ENCODE data around the gene RBM23. TPM values are rescaled to one million over a fixed set of nuclear protein-coding genes. Genes with fewer than 3 reads are reported as not detected.
"Not testable (repeated sequence)": the region's sequence is repeated elsewhere in the genome, so short reads cannot be mapped to it uniquely, and the experiment has no call there.

Gene RBM23
- total and polyA plus RNA-seq, 8 donors: 64.9 to 133 (median 109) TPM

- H3K4me3 ChIP-seq: no peak overlapping the region
- peaks cover 0 to 55% of the 10 kb centered on the region in 2 donors for H3K36me3 ChIP-seq
- DNase-seq (no peak), ATAC-seq (no peak)
- H3K4me1 ChIP-seq: peaks cover 13 to 35% of the 10 kb centered on the region in 2 donors
- intact Hi-C loops (cut with DNase I): no loop called here
- no peak overlapping the region for H3K27ac ChIP-seq
- TF ChIP-seq CTCF (IDR thresholded peaks at IDR 0.05): no peak
- H3K9me3 ChIP-seq: no peaks in the 10 kb centered on the region
- no peaks in the 10 kb centered on the region for H3K27me3 ChIP-seq
Observed at GRCh38 chr14:22920697-22921096, 1.7 kb upstream of the RBM23 start.

GRCh38 chr14:22919601-22919921 lies 612 bp upstream of the RBM23 start:
- H3K9me3 ChIP-seq: no peaks in the 10 kb centered on the region
- H3K4me3 ChIP-seq: peak overlapping the region in 1 of 2 donors; percentile 70
- peaks cover 0 to 44% of the 10 kb centered on the region in 2 donors for H3K36me3 ChIP-seq
- peaks cover 15 to 46% of the 10 kb centered on the region in 2 donors for H3K4me1 ChIP-seq
- TF ChIP-seq CTCF (IDR thresholded peaks at IDR 0.05): no peak
- H3K27ac ChIP-seq: peak overlapping the region; percentile 76 to 100
- ATAC-seq: no peak
- intact Hi-C loops (cut with DNase I): no loop called here
- H3K27me3 ChIP-seq: no peaks in the 10 kb centered on the region
- DNase-seq: no peak

GRCh38 chr14:22915886-22916521 lies 2.9 kb downstream of the RBM23 start:
- ATAC-seq: peak; percentile 1
- H3K4me1 ChIP-seq: peaks cover 15 to 60% of the 10 kb centered on the region in 2 donors
- peaks cover 0 to 31% of the 10 kb centered on the region in 2 donors for H3K36me3 ChIP-seq
- intact Hi-C loops (cut with DNase I): no loop called here
- no peaks in the 10 kb centered on the region for H3K27me3 ChIP-seq
- H3K4me3 ChIP-seq: no peak overlapping the region
- no peaks in the 10 kb centered on the region for H3K9me3 ChIP-seq
- no peak for TF ChIP-seq CTCF (IDR thresholded peaks at IDR 0.05)
- DNase-seq: peak in 1 of 4 donors; percentile 50
- H3K27ac ChIP-seq: peak overlapping the region in 1 of 2 donors; percentile 100

- peaks cover 15 to 56% of the 10 kb centered on the region in 2 donors for H3K4me1 ChIP-seq
- peak overlapping the region in 1 of 2 donors; percentile 100 for H3K27ac ChIP-seq
- H3K4me3 ChIP-seq; H3K9me3 ChIP-seq; intact Hi-C loops (cut with DNase I); ATAC-seq; H3K27me3 ChIP-seq; DNase-seq: not testable (repeated sequence)
- H3K36me3 ChIP-seq: peaks cover 0 to 30% of the 10 kb centered on the region in 2 donors
Observed at GRCh38 chr14:22914836-22915235, 4.1 kb downstream of the RBM23 start.

GRCh38 chr14:22910916-22911315 lies 8.0 kb downstream of the RBM23 start:
- ATAC-seq: no peak
- Histone ChIP-seq H3K4me3 (no peak overlapping the region), H3K36me3 (peaks cover 2 to 69% of the 10 kb centered on the region in 2 donors), H3K4me1 (peaks cover 4 to 47% of the 10 kb centered on the region in 2 donors), H3K9me3 (no peaks in the 10 kb centered on the region), H3K27me3 (no peaks in the 10 kb centered on the region), H3K27ac (no peak overlapping the region)
- intact Hi-C loops (cut with DNase I): no loop called here
- no peak for TF ChIP-seq CTCF (IDR thresholded peaks at IDR 0.05)
- DNase-seq: no peak

- intact Hi-C loops (cut with DNase I): no loop called here
- no peaks in the 10 kb centered on the region for H3K27me3 ChIP-seq
- DNase-seq: no peak
- peaks cover 8 to 87% of the 10 kb centered on the region in 2 donors for H3K36me3 ChIP-seq
- TF ChIP-seq CTCF (IDR thresholded peaks at IDR 0.05): no peak
- H3K4me3 ChIP-seq: no peak overlapping the region
- peak; percentile 38 for ATAC-seq
- peaks cover 0 to 27% of the 10 kb centered on the region in 2 donors for H3K4me1 ChIP-seq
- peak overlapping the region in 1 of 2 donors; percentile 37 for H3K27ac ChIP-seq
- no peaks in the 10 kb centered on the region for H3K9me3 ChIP-seq
Observed at GRCh38 chr14:22908601-22909000, 10.3 kb downstream of the RBM23 start.

All from left lung (tissue), 10 donors.